Measurements from ENCODE around the gene BAIAP3. TPM values are rescaled to one million over a fixed set of nuclear protein-coding genes. Genes with fewer than 3 reads are reported as not detected.

BAIAP3 gene
- total and polyA plus RNA-seq, 2 donors (not counting 3 experiments of a cell fraction or from before 2014, with no cell fraction given): 0.36 to 0.66 TPM

DNA sequence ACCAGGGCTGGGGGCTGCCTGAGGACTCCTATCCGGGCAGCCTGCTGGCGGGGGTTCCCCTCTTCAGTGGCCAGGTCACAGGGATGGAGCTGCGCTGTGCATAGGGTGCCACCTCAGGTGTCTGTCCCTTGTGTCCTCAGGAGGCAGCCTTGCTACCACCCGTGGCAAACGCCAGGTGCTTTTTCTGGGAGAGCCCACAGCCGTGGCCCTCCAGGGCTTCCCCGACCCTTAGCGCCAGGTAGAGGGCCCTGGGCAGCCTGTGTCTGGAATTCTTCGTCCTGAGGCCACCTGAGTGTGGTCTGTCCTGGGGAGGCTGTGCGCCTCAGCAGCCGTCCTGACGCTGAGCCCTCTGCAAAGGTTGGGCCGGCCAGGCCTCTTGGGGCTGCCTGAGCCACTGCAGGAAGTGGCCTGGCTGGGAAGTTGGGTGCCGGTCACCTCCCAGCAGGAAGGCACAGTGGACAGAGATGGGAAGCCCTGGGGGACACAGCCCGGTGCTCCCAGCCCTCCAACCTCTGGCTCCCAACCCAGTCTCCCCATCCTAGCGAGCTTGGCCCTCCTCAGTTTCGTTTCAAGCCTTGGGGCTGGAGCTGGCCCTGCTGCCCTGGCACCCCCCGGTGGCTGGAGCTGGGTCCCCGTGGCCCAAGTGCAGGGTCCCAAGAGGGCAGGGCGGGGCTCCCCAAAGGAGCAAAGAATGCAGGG is 7.6 kb upstream of the BAIAP3 start:
- H3K4me2 ChIP-seq (ENCODE audit: insufficient read depth, low read length): no peak overlapping the region
- ChIA-PET POLR2A (no interaction called here), CTCF (interaction anchor here (1.0 kb wide), 1 partner anchor 9 kb away, joined by 3 read pairs; no protein-coding TSS in a partner anchor)
- no peaks in the 10 kb centered on the region for H3K9me3 ChIP-seq (replicated peaks; ENCODE audit: control insufficient read depth, insufficient read depth, low read length)
- H3K9me1 ChIP-seq (replicated peaks; ENCODE audit: control insufficient read depth, extremely low read depth, insufficient read depth, low read length): no peaks in the 10 kb centered on the region
- H3K4me1 ChIP-seq (ENCODE audit: control insufficient read depth, extremely low read depth, insufficient read depth, low read length): no peaks in the 10 kb centered on the region
- no TSS peak for BruUV-seq (replicated peaks)
- H3K9ac ChIP-seq (replicated peaks; ENCODE audit: extremely low read depth, insufficient read depth, low read length): no peak overlapping the region
- TF ChIP-seq JUN (IDR thresholded peaks at IDR 0.05; ENCODE audit: borderline replicate concordance, insufficient read depth, insufficient read length, low read depth) (no peak), MYC (IDR thresholded peaks at IDR 0.05; ENCODE audit: low read depth, low read length) (no peak), EZH2 (IDR thresholded peaks at IDR 0.05; ENCODE audit: borderline replicate concordance, low read depth, low read length, severe bottlenecking) (no peak), GATA2 (IDR thresholded peaks at IDR 0.05; ENCODE audit: insufficient read depth, insufficient read length, low read depth, low read length) (no peak), POLR2A (IDR thresholded peaks at IDR 0.05; ENCODE audit: low read depth, low read length) (no peak), FOS (IDR thresholded peaks at IDR 0.05; ENCODE audit: borderline replicate concordance, insufficient read depth, low read length) (no peak), POLR2AphosphoS5 (IDR thresholded peaks at IDR 0.05; ENCODE audit: insufficient read depth, low read depth, low read length) (no peak)
- TF ChIP-seq, protein P1, sequence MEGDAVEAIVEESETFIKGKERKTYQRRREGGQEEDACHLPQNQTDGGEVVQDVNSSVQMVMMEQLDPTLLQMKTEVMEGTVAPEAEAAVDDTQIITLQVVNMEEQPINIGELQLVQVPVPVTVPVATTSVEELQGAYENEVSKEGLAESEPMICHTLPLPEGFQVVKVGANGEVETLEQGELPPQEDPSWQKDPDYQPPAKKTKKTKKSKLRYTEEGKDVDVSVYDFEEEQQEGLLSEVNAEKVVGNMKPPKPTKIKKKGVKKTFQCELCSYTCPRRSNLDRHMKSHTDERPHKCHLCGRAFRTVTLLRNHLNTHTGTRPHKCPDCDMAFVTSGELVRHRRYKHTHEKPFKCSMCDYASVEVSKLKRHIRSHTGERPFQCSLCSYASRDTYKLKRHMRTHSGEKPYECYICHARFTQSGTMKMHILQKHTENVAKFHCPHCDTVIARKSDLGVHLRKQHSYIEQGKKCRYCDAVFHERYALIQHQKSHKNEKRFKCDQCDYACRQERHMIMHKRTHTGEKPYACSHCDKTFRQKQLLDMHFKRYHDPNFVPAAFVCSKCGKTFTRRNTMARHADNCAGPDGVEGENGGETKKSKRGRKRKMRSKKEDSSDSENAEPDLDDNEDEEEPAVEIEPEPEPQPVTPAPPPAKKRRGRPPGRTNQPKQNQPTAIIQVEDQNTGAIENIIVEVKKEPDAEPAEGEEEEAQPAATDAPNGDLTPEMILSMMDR (IDR thresholded peaks at IDR 0.05; ENCODE audit: extremely low read depth in 1 of 2, insufficient read depth in 1 of 2, low read depth in 1 of 2, low read length in 2 of 2): no peak
- TF ChIP-seq, protein P2, sequence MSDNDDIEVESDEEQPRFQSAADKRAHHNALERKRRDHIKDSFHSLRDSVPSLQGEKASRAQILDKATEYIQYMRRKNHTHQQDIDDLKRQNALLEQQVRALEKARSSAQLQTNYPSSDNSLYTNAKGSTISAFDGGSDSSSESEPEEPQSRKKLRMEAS (IDR thresholded peaks at IDR 0.05; ENCODE audit: insufficient read depth, insufficient read length): no peak
- no peaks in the 10 kb centered on the region for H4K20me1 ChIP-seq (replicated peaks; ENCODE audit: control insufficient read depth, extremely low read depth, insufficient read depth, low read length)
- H2AFZ ChIP-seq (ENCODE audit: low read depth, low read length): no peak overlapping the region
- no peaks in the 10 kb centered on the region for H3K79me2 ChIP-seq (ENCODE audit: control insufficient read depth, insufficient read depth, low read length)
- FAIRE-seq (no peak), DNase-seq (ENCODE audit: low read depth, low spot score) (no peak)
- H3K36me3 ChIP-seq (ENCODE audit: control insufficient read depth in 2 of 2, extremely low read depth in 1 of 2, insufficient read depth in 2 of 2, low read length in 2 of 2): peaks cover 3 to 21% of the 10 kb centered on the region in 2 experiments
- H3K27ac ChIP-seq (ENCODE audit: insufficient read depth, low read depth, low read length): no peak overlapping the region
- H3K27me3 ChIP-seq (ENCODE audit: control insufficient read depth in 2 of 2, insufficient read depth in 2 of 2, low read length in 2 of 2): peaks cover 0 to 2% of the 10 kb centered on the region in 2 experiments
- intact Hi-C loops (cut with micrococcal nuclease) (no loop called here), dilution Hi-C loops (cut with MboI; ENCODE audit: extremely low pct_ligation_motif_present, low sequenced_read_pairs) (no loop called here)
- H3K4me3 ChIP-seq (replicated peaks in 1 of 3; ENCODE audit: insufficient read depth in 1 of 3, low read depth in 1 of 3, low read length in 3 of 3): no peak overlapping the region
